Measurements from ENCODE around the gene ZBTB17.
"Not testable (repeated sequence)": the region's sequence is repeated elsewhere in the genome, so short reads cannot be mapped to it uniquely, and the experiment has no call there.

ZBTB17 gene

DNA sequence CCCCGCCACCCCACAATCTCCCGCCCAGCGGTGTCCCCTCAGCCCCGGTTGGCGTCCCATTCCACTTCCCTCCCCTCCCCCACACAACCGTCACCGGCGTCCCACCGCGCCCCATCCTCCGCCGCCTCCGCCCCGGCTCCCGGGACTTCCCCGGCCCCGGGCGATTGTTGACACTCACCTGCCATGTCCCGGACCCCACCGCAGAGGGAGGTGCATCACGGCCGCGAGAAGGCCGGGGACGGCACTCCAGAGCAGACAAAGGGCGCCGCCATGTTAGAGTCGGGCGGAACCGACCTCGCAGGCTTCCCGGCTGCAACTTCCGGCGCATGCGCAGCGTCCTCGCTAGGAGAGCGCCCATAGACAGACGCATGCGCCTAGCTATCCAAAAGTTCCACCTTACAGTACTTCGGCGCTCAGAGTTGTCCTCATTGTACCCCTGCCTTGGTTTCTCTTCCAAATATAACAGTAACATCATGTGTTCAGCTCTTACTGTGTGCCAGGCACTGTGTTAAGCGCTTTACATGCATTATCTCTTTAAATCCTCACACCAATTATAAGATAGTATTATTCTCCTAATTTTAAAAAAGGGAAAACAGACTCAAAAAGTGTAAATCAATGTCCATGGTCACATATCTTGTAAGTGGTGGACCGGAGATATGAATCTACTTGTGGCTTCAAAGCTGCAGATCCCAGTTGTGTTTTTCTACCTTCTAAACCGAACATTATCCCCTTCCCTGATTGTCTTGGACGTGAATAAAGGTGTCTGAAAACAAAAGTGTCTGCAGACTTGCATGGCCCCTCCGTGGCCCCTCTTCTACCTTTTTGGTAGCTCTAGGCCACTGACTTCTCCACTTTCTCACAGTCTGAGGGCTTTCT is at the start of gene ZBTB17:
TSS of gene ZBTB17 (minus strand) at position 297 of the 876 bp plus-strand sequence. CDS start 27,606 bp downstream, outside the sequence.
- DNase-seq, result peak; percentile 97

DNA sequence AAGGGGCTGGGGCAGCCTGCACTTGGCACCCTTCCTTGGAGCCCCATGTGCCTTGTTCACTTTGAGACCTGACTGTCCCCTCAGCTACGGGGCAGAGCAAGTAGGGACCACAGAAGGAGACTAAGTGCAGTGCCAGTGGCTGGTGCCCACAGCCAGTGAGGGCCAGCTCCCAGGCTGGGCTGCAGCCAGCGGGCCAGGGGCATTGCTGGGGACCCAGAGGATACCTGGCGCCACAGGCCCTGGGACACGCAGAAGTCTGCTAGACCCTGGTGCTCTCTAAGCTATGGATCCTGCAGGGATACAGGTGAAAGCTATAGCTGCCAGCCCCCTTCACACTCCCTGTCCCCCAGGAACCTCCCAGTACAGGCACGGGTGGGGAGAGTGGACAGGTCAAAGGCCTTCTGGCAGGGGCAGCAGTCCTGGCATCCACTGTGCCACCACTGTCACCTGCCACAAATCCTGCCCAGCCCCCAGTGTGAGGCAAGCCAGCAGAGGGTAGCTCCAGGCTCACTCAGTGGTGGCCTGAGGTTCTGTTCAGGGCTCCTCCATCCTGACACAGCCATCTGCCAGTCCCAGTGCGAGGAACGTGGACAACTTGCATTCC is 47.3 kb upstream of the ZBTB17 start:
- no peak for DNase-seq

DNA sequence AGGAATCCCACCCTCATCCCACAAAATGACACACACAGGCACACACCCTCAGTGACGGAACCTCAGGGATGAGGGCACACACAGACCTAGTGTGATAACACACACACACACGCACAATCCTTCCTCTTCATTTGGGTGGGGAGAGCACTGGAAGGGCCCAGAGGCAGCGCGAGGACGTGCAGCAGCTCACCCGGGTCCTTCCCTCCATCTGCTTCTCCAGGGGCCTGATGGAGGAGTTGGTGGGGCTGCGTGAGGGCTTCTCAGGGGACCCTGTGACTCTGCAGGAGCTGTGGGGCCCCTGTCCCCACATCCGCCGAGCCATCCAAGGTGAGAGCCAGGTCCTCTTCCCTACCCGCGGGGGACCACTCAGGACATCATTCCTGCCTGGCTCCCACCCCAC is 46.5 kb upstream of the ZBTB17 start:
- DNase-seq, result no peak

DNA sequence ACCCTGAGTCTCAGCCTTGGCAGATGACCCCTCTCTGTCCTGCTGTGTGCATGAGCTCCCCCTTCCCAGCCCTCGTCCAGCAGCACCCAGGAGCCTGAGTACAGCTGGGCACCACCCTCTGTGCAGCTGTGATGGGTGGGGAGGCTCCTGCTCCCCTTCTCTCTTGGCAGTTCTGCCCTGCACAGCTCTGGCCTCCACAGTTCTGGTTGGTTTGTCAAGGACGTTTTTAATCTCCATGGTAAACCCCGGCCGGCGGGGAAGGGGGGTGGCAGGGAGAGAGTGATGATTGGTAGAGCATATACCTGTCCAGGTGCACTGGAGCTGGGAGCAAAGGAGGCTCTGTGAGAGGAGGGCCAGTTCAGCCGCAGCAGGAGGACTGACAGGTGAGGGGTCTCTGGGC is 45.8 kb upstream of the ZBTB17 start, which contains the start of gene CLCNKA:
TSS of gene CLCNKA (plus strand) at position 356 of the 400 bp plus-strand sequence. CDS start 584 bp downstream, outside the sequence.
- no peak for DNase-seq

DNA sequence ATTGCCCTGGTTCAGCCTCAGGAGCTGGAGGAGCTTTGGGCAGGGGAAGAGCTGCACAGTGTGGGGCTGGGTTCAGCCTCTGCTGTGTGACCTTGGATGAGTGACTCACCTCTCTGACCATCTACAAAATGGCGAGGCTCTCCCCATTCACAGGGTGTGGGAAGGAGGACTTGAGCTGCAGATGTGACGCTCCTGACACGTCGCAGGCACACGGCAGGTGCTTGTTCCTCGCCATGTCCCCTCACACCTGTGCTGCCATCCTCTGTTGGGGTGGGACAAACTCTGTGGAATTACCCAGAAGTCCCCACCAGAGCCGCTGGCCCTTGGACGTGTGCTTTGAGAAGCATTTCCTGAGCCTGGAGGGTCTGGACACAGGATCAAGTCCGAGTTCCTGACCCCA is 45.0 kb upstream of the ZBTB17 start:
- DNase-seq, result not testable (repeated sequence)

DNA sequence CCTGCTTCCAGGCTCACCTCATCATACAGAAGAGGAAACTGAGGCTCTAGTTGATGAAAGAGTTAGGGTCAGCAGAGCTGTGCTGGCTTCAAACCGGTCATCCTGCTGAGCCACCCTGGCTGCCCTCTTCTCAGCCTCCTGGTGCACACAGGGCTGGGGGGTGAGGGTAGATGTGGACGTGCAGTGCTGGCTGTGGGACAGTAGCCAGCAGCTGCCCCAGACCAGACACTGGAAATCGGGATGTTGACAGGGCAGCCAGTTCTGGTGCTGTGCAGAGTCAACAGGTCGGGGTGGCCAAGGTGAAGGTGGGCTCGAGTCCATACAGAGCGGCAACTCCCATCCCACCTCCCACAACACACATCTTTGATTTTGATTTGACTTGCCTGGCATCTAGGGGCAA is 44.4 kb upstream of the ZBTB17 start:
- no peak for DNase-seq

DNA sequence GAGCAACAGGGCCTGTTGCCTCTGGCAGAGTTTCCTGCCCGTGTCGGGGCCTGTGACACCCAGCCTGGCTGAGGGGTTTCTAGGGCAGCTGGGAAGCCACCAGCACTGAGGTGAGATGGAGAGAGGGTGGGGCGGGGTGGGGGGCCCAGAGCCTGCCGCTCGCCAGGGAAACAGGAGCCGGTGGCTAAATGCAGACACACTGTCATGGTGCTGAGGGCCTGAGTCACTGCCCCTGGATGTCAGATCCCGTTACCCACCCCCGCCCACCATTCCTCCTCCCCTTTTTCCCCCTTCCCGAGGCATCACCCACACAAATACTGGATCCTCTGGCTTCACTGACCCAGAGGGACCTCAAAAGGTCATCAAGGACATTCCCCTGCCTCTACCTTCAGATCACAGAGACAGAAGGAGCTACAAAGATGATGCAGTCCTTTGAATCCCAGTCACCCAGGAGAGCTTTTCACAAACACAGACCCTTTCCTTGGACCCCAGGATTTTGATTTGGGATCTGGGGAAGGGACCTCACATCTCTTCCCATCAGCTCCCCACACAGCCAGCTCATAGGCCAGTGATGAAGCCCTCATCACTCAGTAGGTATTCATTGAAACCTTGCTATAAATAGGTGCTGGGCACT is 43.9 kb upstream of the ZBTB17 start:
- no peak for DNase-seq

DNA sequence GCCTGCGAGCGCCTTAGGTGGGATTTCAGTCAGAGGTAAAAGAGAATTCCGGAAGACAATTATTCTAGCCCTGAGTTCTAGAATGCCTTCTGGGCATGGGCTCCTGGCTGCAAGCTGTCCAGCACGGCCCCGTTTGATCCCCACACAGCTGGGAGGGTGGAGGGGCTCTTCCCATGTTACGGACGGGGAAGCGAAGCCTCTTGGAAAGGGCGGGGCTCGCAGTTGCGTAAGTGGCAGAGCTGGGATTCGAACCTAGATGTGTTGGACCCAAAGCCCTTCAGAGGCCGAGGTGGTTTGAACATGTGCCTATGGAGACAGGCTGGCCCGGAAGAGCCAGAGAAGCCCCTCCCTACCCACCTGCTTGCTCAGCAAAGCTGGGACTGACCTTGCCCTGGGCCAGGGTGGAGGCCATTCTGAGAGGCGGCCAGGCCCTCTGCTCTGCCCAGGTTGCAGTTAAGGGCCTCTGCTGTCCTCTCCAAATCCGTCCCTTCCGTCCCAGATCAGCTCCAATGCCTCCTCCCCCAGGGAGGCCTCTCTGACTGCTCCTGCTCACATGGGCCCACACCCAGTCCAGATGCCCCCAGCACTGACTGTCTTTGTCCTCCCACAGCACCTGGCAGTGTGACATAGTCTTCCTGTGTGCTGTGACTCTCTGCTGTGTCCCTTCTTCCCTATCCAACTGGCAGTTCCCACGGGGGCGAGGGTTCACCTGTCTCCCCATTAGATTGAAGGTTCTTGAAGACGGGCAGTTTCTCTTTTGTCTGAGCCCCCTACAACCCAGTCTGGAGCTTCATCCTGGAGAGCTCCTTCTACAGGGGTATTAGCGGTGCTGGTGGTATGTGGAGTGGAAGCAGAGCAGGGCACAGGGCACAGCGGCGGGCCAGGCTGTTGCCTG is 43.1 kb upstream of the ZBTB17 start:
- no peak for DNase-seq

DNA sequence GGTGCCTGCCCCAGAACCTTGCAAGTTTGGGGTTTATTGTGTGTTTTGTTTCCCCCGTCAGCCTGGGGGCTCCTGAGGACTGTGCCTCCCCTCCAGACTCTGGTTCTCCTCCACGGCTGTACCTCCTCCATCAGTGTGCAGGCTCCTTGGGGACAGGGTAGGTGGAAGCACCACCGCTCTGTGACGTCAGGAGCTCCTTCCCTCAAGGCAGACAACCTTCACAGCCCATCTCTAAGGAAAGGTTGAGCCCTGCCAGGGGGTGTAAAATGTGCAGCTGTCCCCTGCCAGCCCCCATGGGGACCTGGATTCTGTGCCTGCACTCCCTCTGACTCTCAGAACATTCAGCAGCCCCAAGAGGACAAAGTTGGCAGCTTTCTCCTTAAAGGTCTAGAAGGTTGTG is 42.4 kb upstream of the ZBTB17 start:
- no peak for DNase-seq

DNA sequence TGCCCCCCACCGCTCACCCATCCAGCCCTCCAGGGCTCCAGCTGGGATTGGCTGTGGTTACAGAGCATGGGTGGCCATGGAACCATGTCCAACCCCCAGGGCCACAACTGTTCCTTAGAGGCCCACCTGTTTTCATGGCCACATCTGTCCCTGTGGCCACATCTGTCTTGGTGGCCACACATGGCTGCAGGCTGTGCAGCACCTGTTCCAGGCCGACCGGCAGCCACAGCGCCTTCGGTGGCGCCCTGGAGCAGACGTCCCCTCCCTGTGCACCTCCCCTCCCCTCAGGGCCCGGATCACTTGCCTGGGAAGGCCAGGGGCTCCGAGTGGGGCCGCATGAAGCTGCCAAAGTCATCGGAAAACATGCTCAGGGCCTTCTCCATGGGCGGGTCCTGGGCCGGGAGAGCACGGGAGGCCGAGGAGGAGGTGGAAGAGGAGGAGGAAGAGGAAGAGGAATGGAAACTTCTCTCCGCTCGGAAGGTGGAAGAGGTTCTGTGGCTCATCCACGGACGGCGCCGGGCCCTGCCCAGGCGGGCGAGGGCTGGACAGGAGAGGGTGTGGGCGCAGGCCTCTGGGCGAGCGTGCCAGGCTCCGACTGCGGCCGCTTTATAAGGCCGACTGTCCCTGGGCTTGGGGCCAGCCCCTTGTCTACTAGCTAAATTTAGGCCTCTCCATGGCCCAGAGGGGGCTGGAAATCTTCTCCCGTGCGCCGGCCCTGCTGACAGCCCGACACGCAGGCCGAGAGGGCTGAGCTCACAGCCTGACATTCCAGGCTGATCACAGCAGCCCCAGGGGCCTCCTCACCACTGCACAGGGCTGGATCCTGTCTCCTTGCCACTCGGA is 41.8 kb upstream of the ZBTB17 start, which contains the start of gene HSPB7:
TSS of gene HSPB7 (minus strand) at position 583 of the 843 bp plus-strand sequence. CDS start at position 503, 80 bp downstream.
- DNase-seq, result no peak

DNA sequence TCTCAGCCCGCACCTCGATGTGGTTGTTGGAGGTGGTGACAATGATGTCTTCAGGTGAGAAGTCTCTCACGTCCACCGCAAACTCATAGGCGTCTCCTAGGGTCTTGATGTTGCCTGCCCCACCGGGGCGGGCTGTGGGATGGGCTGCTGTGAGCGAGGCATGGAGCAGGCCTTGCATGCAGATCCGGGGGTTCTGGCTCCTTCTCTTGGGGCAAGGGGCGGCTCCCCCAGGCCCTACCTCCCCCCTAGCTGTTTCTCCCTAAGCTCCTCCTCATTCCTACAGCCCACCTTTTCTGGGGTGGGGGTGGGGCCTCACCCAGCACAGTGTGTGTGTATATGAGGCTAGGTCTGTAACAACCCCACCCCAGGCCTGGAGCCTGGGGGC is 41.2 kb upstream of the ZBTB17 start:
- DNase-seq, result no peak

DNA sequence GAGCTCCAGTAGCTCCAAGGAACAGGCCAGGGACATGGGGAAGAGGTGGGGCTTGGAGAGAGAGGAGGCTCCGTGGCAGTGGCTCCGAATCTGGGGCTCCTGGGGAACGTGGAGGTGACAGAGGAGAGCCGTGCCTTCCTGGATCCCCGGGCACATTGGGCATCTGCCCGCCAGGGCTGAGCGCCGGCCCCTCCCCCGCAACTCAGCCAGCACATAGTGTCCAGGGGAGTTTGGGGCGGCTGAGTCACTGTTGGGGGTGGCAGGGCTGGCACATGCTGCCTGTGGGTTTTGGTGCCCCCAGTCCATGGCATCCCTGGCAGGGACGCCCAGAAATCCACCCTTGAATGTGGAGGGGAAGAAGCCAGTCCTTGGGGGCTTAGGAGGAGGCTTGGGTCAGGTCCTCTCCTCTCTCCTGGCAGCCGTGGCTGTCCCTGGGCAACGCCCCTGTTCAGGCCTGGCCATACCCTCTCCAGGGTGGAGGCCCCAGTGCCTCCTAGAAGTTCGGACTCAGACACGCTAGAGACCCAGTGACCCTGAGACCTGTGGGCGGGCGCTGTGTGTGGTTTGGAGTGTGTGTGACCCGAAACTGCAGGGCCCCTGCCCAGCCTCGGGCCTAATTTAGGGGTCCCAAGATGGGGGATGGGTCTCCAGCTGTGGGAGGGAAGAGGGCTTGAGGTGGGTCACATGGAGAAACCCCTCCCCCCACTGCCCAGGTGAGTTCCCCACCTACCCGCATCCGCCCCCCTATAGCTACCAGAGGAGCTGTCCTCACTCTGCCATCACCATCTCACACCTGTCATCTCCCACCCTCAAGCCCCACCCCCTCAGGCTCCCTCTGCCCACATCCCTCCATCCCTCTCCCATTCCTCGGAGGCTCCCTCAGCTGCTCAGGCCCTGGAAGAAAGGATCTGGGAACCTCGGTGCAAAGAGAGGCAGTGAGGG is 40.3 kb upstream of the ZBTB17 start:
- no peak for DNase-seq

DNA sequence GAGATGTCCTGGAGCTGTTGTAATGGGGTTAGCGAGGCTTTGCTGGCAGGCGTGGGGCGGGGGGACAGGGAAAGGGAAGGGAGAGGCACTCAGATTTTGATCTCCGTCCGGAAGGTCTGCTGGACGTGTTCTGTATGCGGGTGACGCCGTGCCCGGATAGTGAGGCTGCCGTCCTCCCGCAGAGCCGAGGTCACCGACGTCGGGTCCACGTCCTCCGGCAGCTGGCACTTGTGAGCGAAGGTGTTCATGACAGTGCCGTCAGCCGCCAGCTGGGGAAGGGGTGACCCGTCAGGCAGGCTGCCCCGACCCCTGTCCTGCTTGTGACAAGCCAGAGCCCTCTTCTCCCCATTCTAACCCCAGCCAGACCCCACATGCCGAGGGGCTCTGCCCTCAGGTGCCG is 39.6 kb upstream of the ZBTB17 start:
- no peak for DNase-seq

DNA sequence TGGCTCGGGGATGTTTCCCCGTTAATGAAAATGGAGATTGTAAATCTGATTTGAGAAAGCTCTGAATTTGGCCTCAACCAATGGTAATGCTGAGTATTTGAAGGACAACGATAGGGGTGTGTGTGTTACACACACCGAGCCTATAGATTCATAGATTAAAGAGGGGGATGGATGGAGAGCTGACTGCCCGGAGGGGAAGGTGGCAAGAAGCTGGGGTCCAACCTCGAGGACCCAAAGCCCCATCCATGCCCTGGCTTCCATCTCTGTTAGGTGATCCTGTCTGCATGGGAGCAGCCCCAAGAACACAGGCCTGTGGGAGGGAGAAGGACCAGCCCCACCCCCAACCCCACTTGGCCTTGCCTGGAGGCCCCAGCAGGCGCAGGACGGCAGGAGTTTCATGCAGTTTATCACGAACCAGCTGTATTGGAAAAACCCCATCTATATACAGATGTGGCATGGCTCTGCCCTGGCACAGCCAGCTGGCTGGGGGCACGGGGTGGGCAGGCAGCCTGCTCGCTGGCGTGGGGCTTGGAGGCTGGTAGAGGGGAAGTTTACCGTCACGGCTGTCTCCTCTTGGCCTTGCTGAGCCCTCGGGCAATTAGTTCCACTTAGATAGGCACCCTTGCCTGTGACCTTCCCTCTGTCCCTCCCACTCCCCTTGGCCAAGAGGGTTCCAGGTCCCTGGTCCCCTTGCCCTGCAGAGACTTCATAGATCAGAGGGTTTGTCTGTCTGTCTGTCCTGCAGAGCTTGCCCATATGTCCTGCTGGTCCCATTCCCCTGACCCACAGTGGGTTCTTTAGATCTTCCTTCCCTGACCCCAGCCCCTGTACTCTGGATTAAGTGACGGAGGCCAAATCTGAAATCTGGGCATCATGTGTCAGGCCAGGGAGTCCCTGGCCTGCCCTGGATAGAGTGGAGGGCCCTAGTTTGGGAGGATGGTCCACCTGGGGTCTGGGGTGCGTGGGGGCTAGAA is 38.9 kb upstream of the ZBTB17 start:
- no peak for DNase-seq

DNA sequence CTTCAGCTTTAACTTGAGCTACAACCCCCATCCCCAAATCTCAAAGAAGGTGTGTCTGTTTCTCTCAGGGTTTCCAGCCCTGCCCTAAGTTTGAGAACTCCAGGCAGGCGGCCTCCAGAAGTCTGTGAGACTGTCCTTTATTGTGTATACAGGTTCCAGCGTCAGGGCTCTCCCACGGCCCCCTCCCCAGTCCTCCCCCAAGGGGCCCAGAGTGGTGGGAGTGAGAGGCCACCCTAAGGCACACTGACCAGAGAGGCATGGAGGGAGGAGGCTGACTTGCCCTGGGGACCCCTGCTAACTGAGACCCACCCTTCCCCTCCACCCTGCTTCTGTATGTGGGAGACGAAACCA is 38.0 kb upstream of the ZBTB17 start:
- DNase-seq, result no peak

DNA sequence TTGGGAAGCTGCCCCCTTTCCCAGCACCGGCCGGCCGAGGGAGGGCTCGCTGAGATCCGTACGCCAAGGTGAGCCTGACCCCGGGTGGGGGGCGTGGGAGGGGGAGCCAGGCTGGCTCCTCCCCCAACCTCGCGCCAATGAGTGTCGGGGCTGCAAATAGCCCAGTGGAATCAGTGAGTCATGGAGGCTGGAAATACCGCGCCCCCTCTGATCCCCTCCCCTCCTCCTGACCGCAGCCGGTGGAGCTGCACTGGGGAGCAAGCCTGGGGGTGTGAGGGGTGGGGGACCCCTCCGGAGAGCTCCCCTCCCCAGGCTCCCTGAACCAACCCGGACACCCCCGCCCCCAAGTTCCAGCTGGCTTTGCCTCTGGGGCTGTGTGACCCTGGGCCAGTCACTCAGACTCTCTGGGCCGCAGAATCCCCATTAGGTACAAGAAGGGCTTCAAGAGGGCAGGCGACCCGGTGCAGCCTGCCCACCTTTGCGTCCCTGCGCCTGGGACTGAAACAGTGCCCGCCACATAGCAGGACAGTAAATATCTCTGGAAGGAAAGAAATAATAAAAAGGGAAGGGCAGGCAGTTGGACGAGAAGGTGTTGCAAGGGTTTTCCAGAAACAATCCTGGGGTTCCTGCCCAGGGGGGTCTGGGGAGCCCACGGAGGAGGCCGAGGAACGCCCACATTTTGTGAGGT is 37.5 kb upstream of the ZBTB17 start:
- peak; percentile 22 for DNase-seq

DNA sequence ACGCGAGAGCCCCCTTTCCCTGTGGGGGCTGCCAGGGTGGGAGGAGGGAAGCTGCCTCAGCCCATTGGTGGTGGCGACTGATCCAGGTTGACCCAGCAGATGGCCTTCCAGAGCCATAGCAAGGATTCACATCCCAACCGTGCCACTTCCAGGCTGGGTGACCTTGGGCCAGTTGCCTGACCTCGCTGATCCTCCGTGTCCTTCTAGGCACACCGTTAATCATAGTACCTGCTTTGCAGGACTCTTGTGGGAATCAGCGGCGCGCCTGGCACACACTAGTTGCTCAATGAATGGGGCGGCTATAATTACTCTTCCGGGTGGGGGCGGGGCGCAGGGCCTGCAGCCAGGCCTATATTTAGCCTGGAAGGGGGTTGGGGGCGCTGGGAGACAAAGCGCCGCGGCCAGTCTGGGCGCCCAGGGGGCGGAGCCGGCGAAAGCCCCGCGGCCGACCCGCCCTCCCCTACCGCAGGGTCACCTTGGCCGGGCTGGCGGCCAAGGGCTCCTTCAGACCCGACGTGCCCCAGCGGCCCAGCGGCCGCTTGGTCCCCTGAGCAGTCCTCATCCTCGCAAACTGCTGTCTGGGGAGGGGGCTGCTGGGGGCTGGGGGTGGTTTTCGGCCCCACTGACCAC is 36.8 kb upstream of the ZBTB17 start:
- peak; percentile 23 for DNase-seq

DNA sequence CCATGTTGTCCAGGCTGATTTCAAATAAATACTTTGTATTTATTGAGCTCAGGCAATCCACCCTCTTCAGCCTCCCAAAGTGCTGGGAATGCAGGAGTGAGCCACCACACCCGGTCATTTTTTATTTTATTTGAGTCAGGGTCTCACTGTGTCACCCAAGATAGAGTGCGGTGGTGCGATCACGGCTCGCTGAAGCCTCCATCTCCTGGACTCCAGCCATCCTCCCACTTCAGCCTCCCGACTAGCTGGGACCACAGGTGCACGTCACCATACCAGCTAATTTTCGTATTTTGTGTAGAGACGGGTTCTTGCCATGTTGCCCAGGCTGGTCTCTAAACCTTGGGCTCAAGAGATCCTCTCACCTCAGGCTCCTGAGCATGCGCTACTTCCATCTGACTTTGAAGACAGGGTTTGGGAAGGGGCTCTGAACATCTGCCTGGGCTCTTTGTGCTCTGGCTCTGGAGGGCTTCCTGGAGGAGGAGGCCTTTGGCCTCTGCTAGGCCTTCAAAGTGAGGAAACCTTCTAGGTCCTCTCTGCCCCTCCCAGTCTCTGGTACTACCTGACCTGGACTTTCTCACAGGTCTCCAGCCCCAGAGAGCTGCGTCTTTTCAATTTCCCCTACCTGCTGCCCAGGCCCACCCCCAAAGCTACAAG is 36.2 kb upstream of the ZBTB17 start:
- DNase-seq, result no peak
